H1 (cell line): Measurements from ENCODE around the gene SCG5.

Experiments used
- CHD1 ChIP-seq: IDR thresholded peaks from 2 replicates; pipeline ENCODE4 v1.6.1; 2012; ENCODE audit warnings: low read depth, low read length, improper control_type of control experiment
- CHD2 ChIP-seq: IDR thresholded peaks from 2 replicates; pipeline ENCODE4 v1.6.1; 2012; ENCODE audit warnings: low read length, improper control_type of control experiment
- CHD7 ChIP-seq: fragments of 300-600 bp; sonication (generic); IDR thresholded peaks from 2 replicates; pipeline ENCODE4 v1.7.1; 2012; ENCODE audit warnings: low read length, moderate library complexity, mild to moderate bottlenecking, inconsistent platforms; ENCODE audit not compliant: insufficient replicate concordance
- CREB1 ChIP-seq: IDR thresholded peaks from 2 replicates; pipeline ENCODE4 v1.6.1; 2012; ENCODE audit warnings: inconsistent platforms
- EZH2 ChIP-seq: fragments of 200-600 bp; sonication (generic); IDR thresholded peaks from 2 replicates; pipeline ENCODE4 v1.7.1; 2012; ENCODE audit warnings: low read depth, mild to moderate bottlenecking, moderate library complexity, low read length, inconsistent platforms; ENCODE audit not compliant: severe bottlenecking
- POLR2A ChIP-seq, 2 experiments: IDR thresholded peaks; 1 replicate in 1 of 2; 2 replicates in 1 of 2; pipeline ENCODE4 v1.6.1; 2011; ENCODE audit warnings: low read depth in 2 of 2, low read length in 2 of 2, mild to moderate bottlenecking in 2 of 2; ENCODE audit errors: control extremely low read depth in 1 of 2
- POLR2AphosphoS5 ChIP-seq: IDR thresholded peaks from 2 replicates; pipeline ENCODE4 v1.6.1; 2011; ENCODE audit warnings: low read depth, low read length
- RAD21 ChIP-seq, 2 experiments: IDR thresholded peaks in 1 of 2; conservative IDR thresholded peaks in 1 of 2; 2 replicates each; pipeline ENCODE4 v1.6.1; 2011; ENCODE audit warnings: low read depth in 2 of 2, low read length in 2 of 2, improper control_type of control experiment in 1 of 2, inconsistent platforms in 1 of 2, mild to moderate bottlenecking in 1 of 2, moderate library complexity in 1 of 2
- RBBP5 ChIP-seq: IDR thresholded peaks from 2 replicates; pipeline ENCODE4 v1.7.1; 2012; ENCODE audit warnings: low read depth, mild to moderate bottlenecking, inconsistent platforms, low read length, moderate library complexity, borderline replicate concordance
- SAP30 ChIP-seq: fragments of 300-600 bp; sonication (generic); IDR thresholded peaks from 2 replicates; pipeline ENCODE4 v1.7.1; 2012; ENCODE audit warnings: low read length, moderate library complexity, mild to moderate bottlenecking, inconsistent platforms; ENCODE audit not compliant: insufficient read depth, insufficient replicate concordance
- TAF1 ChIP-seq: IDR thresholded peaks from 2 replicates; pipeline ENCODE4 v1.6.1; 2011; ENCODE audit warnings: mild to moderate bottlenecking, low read depth, low read length
- TBP ChIP-seq: IDR thresholded peaks from 2 replicates; pipeline ENCODE4 v1.6.1; 2011; ENCODE audit warnings: low read depth, low read length, improper control_type of control experiment
- TCF12 ChIP-seq: IDR thresholded peaks from 2 replicates; pipeline ENCODE4 v1.6.1; 2011; ENCODE audit warnings: low read depth, mild to moderate bottlenecking, low read length
- TF ChIP-seq, protein P1 (sequence below), 3 experiments: IDR thresholded peaks; 1 replicate in 2 of 3; 2 replicates in 1 of 3; pipeline versions ENCODE4 v1.5.1 to v1.6.1; 2011; ENCODE audit warnings: low read length in 3 of 3, mild to moderate bottlenecking in 3 of 3, inconsistent platforms in 2 of 3, low read depth in 1 of 3, moderate library complexity in 1 of 3; ENCODE audit not compliant: insufficient read depth in 1 of 3; ENCODE audit errors: control extremely low read depth in 1 of 3

- TF ChIP-seq RAD21 (IDR thresholded peaks at IDR 0.05 in 1 of 2, conservative IDR thresholded peaks at IDR 0.05 in 1 of 2; ENCODE audit: low read depth in 2 of 2, low read length in 2 of 2) (no peak), SAP30 (no peak), CHD2 (no peak), CHD1 (no peak), CREB1 (no peak), EZH2 (no peak), POLR2A (IDR thresholded peaks at IDR 0.05; ENCODE audit: control extremely low read depth in 1 of 2, low read depth in 2 of 2, low read length in 2 of 2) (no peak), TAF1 (no peak), TBP (no peak), TCF12 (no peak), CHD7 (no peak), RBBP5 (no peak), POLR2AphosphoS5 (no peak)
- TF ChIP-seq, protein P1, sequence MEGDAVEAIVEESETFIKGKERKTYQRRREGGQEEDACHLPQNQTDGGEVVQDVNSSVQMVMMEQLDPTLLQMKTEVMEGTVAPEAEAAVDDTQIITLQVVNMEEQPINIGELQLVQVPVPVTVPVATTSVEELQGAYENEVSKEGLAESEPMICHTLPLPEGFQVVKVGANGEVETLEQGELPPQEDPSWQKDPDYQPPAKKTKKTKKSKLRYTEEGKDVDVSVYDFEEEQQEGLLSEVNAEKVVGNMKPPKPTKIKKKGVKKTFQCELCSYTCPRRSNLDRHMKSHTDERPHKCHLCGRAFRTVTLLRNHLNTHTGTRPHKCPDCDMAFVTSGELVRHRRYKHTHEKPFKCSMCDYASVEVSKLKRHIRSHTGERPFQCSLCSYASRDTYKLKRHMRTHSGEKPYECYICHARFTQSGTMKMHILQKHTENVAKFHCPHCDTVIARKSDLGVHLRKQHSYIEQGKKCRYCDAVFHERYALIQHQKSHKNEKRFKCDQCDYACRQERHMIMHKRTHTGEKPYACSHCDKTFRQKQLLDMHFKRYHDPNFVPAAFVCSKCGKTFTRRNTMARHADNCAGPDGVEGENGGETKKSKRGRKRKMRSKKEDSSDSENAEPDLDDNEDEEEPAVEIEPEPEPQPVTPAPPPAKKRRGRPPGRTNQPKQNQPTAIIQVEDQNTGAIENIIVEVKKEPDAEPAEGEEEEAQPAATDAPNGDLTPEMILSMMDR (IDR thresholded peaks at IDR 0.05; ENCODE audit: control extremely low read depth in 1 of 3, insufficient read depth in 1 of 3, low read depth in 1 of 3, low read length in 3 of 3) = no peak
Observed at GRCh38 chr15:32657941-32658340, 16.4 kb downstream of the SCG5 start.
